NCI-H524 treated with DMSO at 0.1 percent for 48 hours (cell line): ENCODE data around the gene SAPCD2.

Experiments used
- DNase-seq: peaks from one replicate; lab custom pipeline; 2025; lab: John Stamatoyannopoulos, UW

SAPCD2 gene

GRCh38 chr9:137030538-137031527 lies 39.5 kb downstream of the SAPCD2 start:
- no peak for DNase-seq

GRCh38 chr9:137030006-137030405 lies 40.4 kb downstream of the SAPCD2 start:
- DNase-seq = no peak

GRCh38 chr9:137029058-137029936 lies 41.1 kb downstream of the SAPCD2 start:
- no peak for DNase-seq

GRCh38 chr9:137028263-137029057 lies 41.9 kb downstream of the SAPCD2 start:
- DNase-seq = no peak

GRCh38 chr9:137027369-137028262 lies 42.7 kb downstream of the SAPCD2 start, which contains the start of gene ABCA2:
ABCA2 (minus strand) TSS chr9:137028237; CDS start chr9:137028140, 97 bp downstream.
- no peak for DNase-seq

GRCh38 chr9:137026828-137027227 lies 43.5 kb downstream of the SAPCD2 start:
- no peak for DNase-seq

- no peak for DNase-seq
These were observed 44.0 kb downstream of the SAPCD2 start for GRCh38 chr9:137026384-137026783.

GRCh38 chr9:137025517-137025966 lies 44.8 kb downstream of the SAPCD2 start:
- DNase-seq = peak; percentile 24

- no peak for DNase-seq
These were observed 46.8 kb downstream of the SAPCD2 start for GRCh38 chr9:137023583-137023991.

- DNase-seq = no peak
These were observed 47.2 kb downstream of the SAPCD2 start for GRCh38 chr9:137023157-137023556.

GRCh38 chr9:137022662-137023008 lies 47.7 kb downstream of the SAPCD2 start:
- DNase-seq = no peak

GRCh38 chr9:137021979-137022661 lies 48.2 kb downstream of the SAPCD2 start:
- DNase-seq = no peak

GRCh38 chr9:137021568-137021978 lies 48.8 kb downstream of the SAPCD2 start:
- DNase-seq = no peak

GRCh38 chr9:137020771-137021567 lies 49.4 kb downstream of the SAPCD2 start:
- DNase-seq = no peak

- DNase-seq = no peak
These were observed 50.3 kb downstream of the SAPCD2 start for GRCh38 chr9:137019891-137020683.

GRCh38 chr9:137018761-137019559 lies 51.4 kb downstream of the SAPCD2 start:
- DNase-seq = no peak

- no peak for DNase-seq
These were observed 52.4 kb downstream of the SAPCD2 start for GRCh38 chr9:137017791-137018497.
